BLaER1 treated with 17β-estradiol and CSF1 and Interleukin-3, amounts not matched to agents 10 nM and 100 nM (cell line): ENCODE data around the gene CEP112.

Source experiments
- H3K27ac ChIP-seq, 11 experiments: shearing (Covaris generic); formaldehyde crosslinking; 2 replicates each; pipeline ENCODE4 v1.8.1; 2022
- H3K27me3 ChIP-seq, 11 experiments: shearing (Covaris generic); formaldehyde crosslinking; 2 replicates each; pipeline ENCODE4 v1.8.1; 2022
- H3K36me3 ChIP-seq, 11 experiments: shearing (Covaris generic); formaldehyde crosslinking; 2 replicates each; pipeline ENCODE4 v1.8.1; 2022
- H3K4me1 ChIP-seq, 10 experiments: shearing (Covaris generic); formaldehyde crosslinking; 2 replicates each; pipeline ENCODE4 v1.8.1; 2022
- H3K4me2 ChIP-seq, 11 experiments: shearing (Covaris generic); formaldehyde crosslinking; 2 replicates each; pipeline ENCODE4 v1.8.1; 2022
- H3K4me3 ChIP-seq, 10 experiments: shearing (Covaris generic); formaldehyde crosslinking; 2 replicates each; pipeline ENCODE4 v1.8.1; 2022
- H3K9ac ChIP-seq, 11 experiments: shearing (Covaris generic); formaldehyde crosslinking; 2 replicates each; pipeline ENCODE4 v1.8.1; 2022
- H3K9me3 ChIP-seq, 11 experiments: shearing (Covaris generic); formaldehyde crosslinking; replicated peaks in 1 of 11; 2 replicates each; pipeline ENCODE4 v1.8.1; 2022
- H4K20me1 ChIP-seq, 11 experiments: shearing (Covaris generic); formaldehyde crosslinking; 2 replicates each; pipeline ENCODE4 v1.8.1; 2022
- Cebpa-rat ChIP-seq, 11 experiments: shearing (Covaris generic); IDR thresholded peaks; 2 replicates each; pipeline ENCODE4 v1.8.1; 2022

CEP112 gene

DNA sequence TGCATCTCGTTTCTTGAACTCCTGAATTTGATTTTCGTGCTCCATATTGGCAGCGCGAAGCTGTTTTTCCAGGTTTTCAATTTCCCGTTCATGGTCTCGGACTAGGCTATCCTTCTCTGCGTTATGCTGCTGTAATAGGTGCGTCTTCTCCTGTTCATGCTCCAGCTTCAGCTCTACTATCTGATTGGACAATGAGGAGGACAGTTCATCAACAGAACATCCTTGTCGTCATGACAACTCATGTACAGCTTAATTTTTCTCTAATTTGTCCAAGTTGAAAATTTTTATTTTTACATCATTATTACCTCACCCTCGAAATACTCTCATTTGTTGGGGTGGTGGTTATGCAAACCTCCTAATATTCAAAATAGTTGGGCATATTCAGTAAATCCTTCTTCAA is 289.8 kb downstream of the CEP112 start:
- Histone ChIP-seq H3K9ac (no peak overlapping the region), H4K20me1 (no peaks in the 10 kb centered on the region), H3K27ac (no peak overlapping the region), H3K4me2 (no peak overlapping the region), H3K4me3 (no peak overlapping the region), H3K36me3 (no peaks in the 10 kb centered on the region), H3K27me3 (no peaks in the 10 kb centered on the region), H3K4me1 (peaks cover 0 to 5% (median 0%) of the 10 kb centered on the region in 10 experiments; a peak in 2 of 20 replicates), H3K9me3 (peaks cover 0 to 3% (median 0%) of the 10 kb centered on the region in 11 experiments; a peak in 1 of 22 replicates)
- TF ChIP-seq Cebpa-rat (IDR thresholded peaks at IDR 0.05): no peak

DNA sequence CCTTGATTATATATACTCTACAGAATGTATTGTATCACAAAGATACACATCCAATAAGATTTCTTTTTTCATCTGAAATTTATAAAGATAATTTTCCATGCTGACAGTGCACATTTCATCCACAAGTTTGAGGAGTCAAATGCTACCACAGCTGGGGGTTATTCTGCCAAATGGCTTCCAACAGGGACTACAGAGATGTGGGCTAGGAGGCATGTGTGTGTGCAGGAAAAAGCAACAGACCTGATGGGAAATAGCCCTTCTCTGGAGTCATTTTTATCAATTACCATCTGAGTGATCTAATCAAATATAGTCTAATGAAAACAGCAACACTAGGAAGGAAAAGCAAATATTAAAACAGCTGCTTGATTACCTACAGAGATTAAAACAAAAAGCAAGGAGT is 290.5 kb downstream of the CEP112 start:
- no peak for TF ChIP-seq Cebpa-rat (IDR thresholded peaks at IDR 0.05)
- H3K27ac ChIP-seq: no peak overlapping the region
- H4K20me1 ChIP-seq: no peaks in the 10 kb centered on the region

DNA sequence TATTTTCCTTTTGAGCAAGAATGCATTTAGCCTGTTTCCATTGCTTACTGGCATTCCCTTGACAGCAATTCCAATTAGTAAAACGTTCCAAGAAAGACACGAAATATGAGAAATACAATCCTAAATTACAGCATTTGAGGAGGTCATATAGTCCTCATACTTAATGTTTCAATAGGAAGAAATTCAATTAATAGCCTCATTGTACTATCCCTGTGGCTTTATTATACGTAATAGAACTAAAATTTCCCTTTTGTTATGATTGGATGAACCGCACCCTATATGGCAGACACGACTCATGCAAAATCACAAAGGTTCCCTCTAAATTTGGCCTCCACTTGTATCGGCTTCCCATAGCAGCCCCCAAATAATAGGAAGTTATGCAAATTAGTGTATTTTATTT is 291.7 kb downstream of the CEP112 start:
- Histone ChIP-seq H3K4me3 (no peak overlapping the region), H3K36me3 (no peaks in the 10 kb centered on the region), H3K4me2 (no peak overlapping the region)

More for the DNA sequence above, 290.5 kb downstream of the CEP112 start:
- H3K9me3 ChIP-seq: peaks cover 0 to 3% (median 0%) of the 10 kb centered on the region in 11 experiments; a peak in 1 of 22 replicates
- H3K36me3 ChIP-seq: no peaks in the 10 kb centered on the region
- no peak overlapping the region for H3K4me2 ChIP-seq
- no peaks in the 10 kb centered on the region for H3K27me3 ChIP-seq
- H3K9ac ChIP-seq: no peak overlapping the region
- H3K4me3 ChIP-seq: no peak overlapping the region
- H3K4me1 ChIP-seq: peaks cover 0 to 5% (median 0%) of the 10 kb centered on the region in 10 experiments; a peak in 2 of 20 replicates

DNA sequence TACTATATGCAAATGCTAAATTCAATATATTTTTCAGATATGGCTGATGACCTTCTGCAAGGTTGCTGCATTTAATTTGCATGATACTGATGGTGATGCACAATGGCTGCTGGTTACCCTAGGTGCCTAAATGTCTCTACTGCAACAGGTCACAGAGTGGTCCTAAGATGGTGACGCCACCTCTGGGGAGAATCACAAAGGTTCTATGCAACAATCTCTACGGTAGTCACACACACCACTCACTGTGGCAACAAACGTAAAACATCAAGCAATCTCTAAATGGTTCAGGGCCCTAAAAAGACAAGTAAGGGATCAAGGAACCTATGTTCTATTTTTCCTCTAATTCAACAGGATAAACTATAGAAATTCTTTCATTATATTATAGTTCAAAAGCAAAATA is 293.3 kb downstream of the CEP112 start:
- Histone ChIP-seq H3K36me3 (no peaks in the 10 kb centered on the region), H3K27ac (no peak overlapping the region), H3K4me2 (no peak overlapping the region), H4K20me1 (no peaks in the 10 kb centered on the region), H3K4me1 (no peaks in the 10 kb centered on the region), H3K9me3 (0 out of 22 replicates have a peak, but pooled peaks cover 0 to 3% (median 0%) of the 10 kb centered on the region in 11 experiments), H3K27me3 (no peaks in the 10 kb centered on the region), H3K9ac (no peak overlapping the region), H3K4me3 (no peak overlapping the region)
- TF ChIP-seq Cebpa-rat (IDR thresholded peaks at IDR 0.05): no peak

More for the DNA sequence above, 291.7 kb downstream of the CEP112 start:
- Histone ChIP-seq H3K4me1 (peaks cover 0 to 1% (median 0%) of the 10 kb centered on the region in 10 experiments; a peak in 1 of 20 replicates), H3K27ac (no peak overlapping the region), H4K20me1 (no peaks in the 10 kb centered on the region), H3K9me3 (peaks cover 0 to 3% (median 0%) of the 10 kb centered on the region in 11 experiments; a peak in 1 of 22 replicates), H3K9ac (no peak overlapping the region), H3K27me3 (no peaks in the 10 kb centered on the region)
- no peak for TF ChIP-seq Cebpa-rat (IDR thresholded peaks at IDR 0.05)

DNA sequence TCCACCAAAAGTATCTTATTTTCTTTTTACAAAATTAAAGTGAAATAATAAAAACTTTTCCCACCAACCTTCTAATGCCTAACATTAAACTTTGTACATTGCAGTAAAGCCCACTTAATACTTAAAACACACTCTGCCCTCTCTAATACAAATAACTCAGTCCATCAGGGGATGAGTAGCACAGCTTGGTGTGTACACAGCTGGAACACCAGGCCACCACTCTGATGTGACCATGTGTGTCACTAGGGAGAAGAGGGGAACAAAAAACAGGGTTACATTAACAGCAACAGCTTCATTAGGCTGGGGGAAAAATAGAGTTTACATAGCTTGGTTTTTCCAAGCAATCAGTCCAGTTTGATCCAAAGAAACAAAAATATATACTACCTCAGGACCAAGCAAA is 295.0 kb downstream of the CEP112 start:
- Histone ChIP-seq H3K9me3 (no peaks in the 10 kb centered on the region), H3K4me2 (no peak overlapping the region), H4K20me1 (no peaks in the 10 kb centered on the region), H3K4me1 (no peaks in the 10 kb centered on the region), H3K9ac (no peak overlapping the region), H3K4me3 (no peak overlapping the region), H3K27ac (no peak overlapping the region), H3K27me3 (no peaks in the 10 kb centered on the region), H3K36me3 (no peaks in the 10 kb centered on the region)
- TF ChIP-seq Cebpa-rat (IDR thresholded peaks at IDR 0.05): no peak

DNA sequence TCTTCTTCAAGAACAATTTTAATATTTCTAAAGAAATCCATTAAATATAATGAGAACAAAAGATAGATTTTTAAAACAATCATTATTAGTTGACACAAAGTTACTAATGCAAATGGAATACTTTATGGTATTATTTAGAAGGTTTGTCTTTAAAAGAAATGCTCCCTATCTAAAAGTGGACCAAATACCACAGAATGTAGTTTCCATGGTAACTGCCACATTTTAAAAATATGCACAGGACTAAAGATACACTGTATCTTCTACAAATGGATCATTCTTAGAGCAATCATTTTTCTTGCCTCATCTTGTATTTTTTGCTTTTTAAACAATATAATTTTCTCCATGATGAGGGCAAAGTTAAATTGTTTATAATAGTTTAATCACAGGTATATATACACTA is 296.0 kb downstream of the CEP112 start:
- H3K4me1 ChIP-seq: no peaks in the 10 kb centered on the region
- no peak overlapping the region for H3K4me2 ChIP-seq
- no peak for TF ChIP-seq Cebpa-rat (IDR thresholded peaks at IDR 0.05)
- no peaks in the 10 kb centered on the region for H3K27me3 ChIP-seq
- H3K36me3 ChIP-seq: no peaks in the 10 kb centered on the region
- no peak overlapping the region for H3K27ac ChIP-seq
- no peak overlapping the region for H3K9ac ChIP-seq
- H3K4me3 ChIP-seq: no peak overlapping the region
- no peaks in the 10 kb centered on the region for H3K9me3 ChIP-seq
- H4K20me1 ChIP-seq: no peaks in the 10 kb centered on the region

DNA sequence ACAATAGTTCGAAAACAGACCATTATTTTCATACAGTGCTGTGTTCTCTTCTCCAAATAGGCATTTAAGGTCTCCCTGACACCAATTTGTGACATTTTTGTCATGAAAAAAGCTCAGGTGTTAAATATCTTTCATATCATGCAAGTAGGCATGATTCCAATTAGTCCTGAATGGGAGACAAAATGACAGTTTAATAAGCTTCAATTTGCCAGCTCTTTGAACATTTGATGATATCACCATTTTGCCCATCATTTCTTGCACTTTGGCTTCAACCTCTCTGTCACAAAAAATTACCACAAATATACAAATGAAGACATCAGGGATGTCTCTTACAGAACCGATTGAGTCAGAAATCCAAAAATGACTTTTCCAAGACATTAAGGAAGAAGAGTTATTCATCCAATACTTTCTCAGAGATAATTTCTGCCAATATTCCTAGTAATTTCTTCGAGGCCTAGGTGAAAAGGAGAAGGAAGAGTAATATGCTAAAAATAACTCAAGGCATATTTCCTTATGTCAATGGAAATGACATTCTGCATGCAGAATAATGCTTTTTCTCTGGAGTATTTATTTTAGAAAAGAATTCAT is 298.1 kb downstream of the CEP112 start:
- no peak overlapping the region for H3K4me3 ChIP-seq
- no peak for TF ChIP-seq Cebpa-rat (IDR thresholded peaks at IDR 0.05)

DNA sequence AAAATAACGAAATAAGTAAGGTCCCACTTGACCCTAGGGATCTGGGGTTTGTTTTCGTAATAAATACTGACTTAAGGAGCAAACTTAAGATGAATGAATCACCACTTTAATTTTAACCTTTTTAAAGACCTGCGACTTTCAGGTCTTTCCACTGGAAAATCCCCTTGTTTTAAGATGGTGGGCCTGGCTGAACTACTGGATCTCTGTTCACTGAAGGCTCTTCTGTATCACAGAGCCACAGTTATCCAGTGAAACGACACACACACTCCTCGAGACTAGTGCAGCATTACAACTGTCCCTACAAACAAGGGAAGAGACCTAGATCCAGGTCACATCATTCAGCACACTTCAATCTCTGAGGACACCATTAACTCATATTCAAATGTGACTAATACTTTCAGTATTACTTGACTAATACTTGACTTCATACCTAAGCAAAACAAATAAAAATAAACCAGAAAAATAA is 299.0 kb downstream of the CEP112 start:
- Histone ChIP-seq H3K9ac (no peak overlapping the region), H3K4me2 (no peak overlapping the region), H3K4me3 (no peak overlapping the region)

More for the DNA sequence above, 298.1 kb downstream of the CEP112 start:
- Histone ChIP-seq H3K27me3 (no peaks in the 10 kb centered on the region), H4K20me1 (no peaks in the 10 kb centered on the region), H3K4me2 (no peak overlapping the region), H3K27ac (no peak overlapping the region), H3K4me1 (no peaks in the 10 kb centered on the region), H3K36me3 (no peaks in the 10 kb centered on the region), H3K9me3 (no peaks in the 10 kb centered on the region), H3K9ac (no peak overlapping the region)

DNA sequence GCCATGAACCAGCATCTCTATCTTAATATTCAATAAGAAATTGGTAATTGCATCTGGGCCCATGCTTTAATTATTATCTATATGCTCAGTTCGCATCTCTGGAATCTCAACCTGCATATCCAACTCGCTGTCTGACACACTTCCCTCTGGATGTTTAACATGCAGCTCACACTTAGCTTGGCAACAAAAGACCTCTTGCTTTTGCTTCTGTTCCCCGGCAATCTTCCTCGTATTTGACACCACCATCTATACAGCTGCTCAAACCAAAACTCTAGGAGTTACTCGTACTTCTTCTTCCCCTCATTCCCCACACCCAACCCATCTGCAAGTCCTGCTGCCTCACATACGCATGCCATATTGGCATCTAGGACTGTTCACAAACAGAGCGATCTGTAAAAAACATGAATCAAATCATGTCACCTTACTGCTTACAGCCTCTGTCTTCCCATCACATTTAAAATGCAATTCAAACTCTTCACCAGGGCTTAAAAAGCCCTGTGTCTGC is 300.6 kb downstream of the CEP112 start:
- no peaks in the 10 kb centered on the region for H3K9me3 ChIP-seq
- no peaks in the 10 kb centered on the region for H4K20me1 ChIP-seq
- H3K4me3 ChIP-seq: no peak overlapping the region
- no peaks in the 10 kb centered on the region for H3K4me1 ChIP-seq
- no peak for TF ChIP-seq Cebpa-rat (IDR thresholded peaks at IDR 0.05)
- H3K4me2 ChIP-seq: no peak overlapping the region
- no peaks in the 10 kb centered on the region for H3K36me3 ChIP-seq
- no peaks in the 10 kb centered on the region for H3K27me3 ChIP-seq
- no peak overlapping the region for H3K9ac ChIP-seq
- no peak overlapping the region for H3K27ac ChIP-seq

More for the DNA sequence above, 299.0 kb downstream of the CEP112 start:
- Histone ChIP-seq H3K4me1 (no peaks in the 10 kb centered on the region), H3K27me3 (no peaks in the 10 kb centered on the region), H3K27ac (no peak overlapping the region), H3K9me3 (no peaks in the 10 kb centered on the region), H4K20me1 (no peaks in the 10 kb centered on the region), H3K36me3 (no peaks in the 10 kb centered on the region)
- TF ChIP-seq Cebpa-rat (IDR thresholded peaks at IDR 0.05): no peak

DNA sequence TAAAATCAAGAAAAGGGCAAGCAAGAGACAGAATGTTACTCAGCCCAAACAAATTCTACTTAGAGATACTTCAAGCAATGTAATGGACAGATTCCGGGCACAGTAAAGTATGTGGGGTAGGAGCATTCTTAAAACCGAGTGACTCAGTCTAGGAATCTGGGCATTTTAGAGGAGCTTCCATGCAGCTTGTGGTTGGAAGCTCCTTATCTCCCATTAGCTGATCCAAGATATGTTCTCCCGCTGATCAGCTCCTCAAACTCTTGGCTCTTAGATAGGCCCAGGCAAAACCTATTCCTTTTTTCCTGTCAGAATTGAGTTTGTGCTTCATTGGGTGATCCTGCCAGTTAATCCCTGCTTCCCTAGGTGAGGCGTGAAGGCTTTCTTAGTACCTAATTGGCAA is 303.3 kb downstream of the CEP112 start:
- no peaks in the 10 kb centered on the region for H4K20me1 ChIP-seq
- no peaks in the 10 kb centered on the region for H3K27me3 ChIP-seq
- no peak overlapping the region for H3K27ac ChIP-seq
- H3K4me3 ChIP-seq: no peak overlapping the region
- no peaks in the 10 kb centered on the region for H3K4me1 ChIP-seq
- no peaks in the 10 kb centered on the region for H3K9me3 ChIP-seq
- H3K9ac ChIP-seq: no peak overlapping the region
- no peaks in the 10 kb centered on the region for H3K36me3 ChIP-seq
- no peak for TF ChIP-seq Cebpa-rat (IDR thresholded peaks at IDR 0.05)
- H3K4me2 ChIP-seq: no peak overlapping the region
